ENCODE results near the gene COX7A1. TPM values are rescaled to one million over a fixed set of nuclear protein-coding genes. Genes with fewer than 3 reads are reported as not detected.
A peak's percentile ranks its signal among the peaks of the same experiment; 100 is the strongest.

COX7A1 gene
- total RNA-seq, 5 donors from 2014 or later (not counting 1 experiment from before 2014, with no cell fraction given), result not detected

GRCh38 chr19:36144624-36145023 is 7.6 kb downstream of the COX7A1 start:
- H3K36me3 Mint-ChIP-seq, result peaks cover 47% of the 10 kb centered on the region
- H3K9me3 ChIP-seq, result no peaks in the 10 kb centered on the region
- peaks cover 0 to 15% of the 10 kb centered on the region in 2 experiments for H3K4me1 ChIP-seq (ENCODE audit: control insufficient read depth in 1 of 2, extremely low read depth in 1 of 2, insufficient read depth in 2 of 2, low read length in 2 of 2)
- peaks cover 12 to 18% (median 13%) of the 10 kb centered on the region in 3 donors for H3K4me1 Mint-ChIP-seq
- POLR2A ChIA-PET, result interaction anchor here in 1 of 2 donors (0.6 kb wide), 1 partner anchor 16 kb away, joined by 3 read pairs; no protein-coding TSS in a partner anchor
- WGBS (ENCODE audit: insufficient coverage), result 100% methylated on average over 5 of the region's 6 CpGs
- H3K4me3 Mint-ChIP-seq, result no peak overlapping the region
- H3K36me3 ChIP-seq (ENCODE audit: control insufficient read depth in 2 of 2, extremely low read depth in 1 of 2, insufficient read depth in 1 of 2, low read length in 1 of 2), result peaks cover 15 to 66% of the 10 kb centered on the region in 2 donors
- H3K4me3 ChIP-seq (ENCODE audit: control insufficient read depth in 1 of 2, extremely low read depth in 1 of 2, low read length in 1 of 2), result no peak overlapping the region
- CTCF ChIA-PET, result interaction anchor here in 1 of 2 donors (0.7 kb wide), 1 partner anchor 16 kb away, joined by 4 read pairs; no protein-coding TSS in a partner anchor
- H3K27ac ChIP-seq (ENCODE audit: low read length), result no peak overlapping the region
- no peaks in the 10 kb centered on the region for H3K27me3 ChIP-seq (replicated peaks in 1 of 2; ENCODE audit: control insufficient read depth in 2 of 2, extremely low read depth in 1 of 2, insufficient read depth in 2 of 2, low read length in 1 of 2)
- no peak for DNase-seq
- no peaks in the 10 kb centered on the region for H3K9me3 Mint-ChIP-seq
- ATAC-seq (replicated peaks in 1 of 4), result no peak
- no peak overlapping the region for H3K27ac Mint-ChIP-seq
- no peaks in the 10 kb centered on the region for H3K27me3 Mint-ChIP-seq

GRCh38 chr19:36142496-36142895 is 9.8 kb downstream of the COX7A1 start:
- Mint-ChIP-seq H3K4me1 (peaks cover 13 to 18% (median 17%) of the 10 kb centered on the region in 3 donors), H3K36me3 (peaks cover 36% of the 10 kb centered on the region), H3K27me3 (no peaks in the 10 kb centered on the region), H3K27ac (peak overlapping the region; percentile 23 to 52), H3K9me3 (no peaks in the 10 kb centered on the region), H3K4me3 (peak overlapping the region in 1 of 3 donors; percentile 22)
- ChIA-PET CTCF (no interaction called here), POLR2A (no interaction called here)
- ATAC-seq (replicated peaks in 1 of 4) (no peak), DNase-seq (no peak)
- Histone ChIP-seq H3K4me1 (ENCODE audit: control insufficient read depth in 1 of 2, extremely low read depth in 1 of 2, insufficient read depth in 2 of 2, low read length in 2 of 2) (peaks cover 0 to 22% of the 10 kb centered on the region in 2 experiments), H3K27ac (ENCODE audit: low read length) (no peak overlapping the region), H3K36me3 (ENCODE audit: control insufficient read depth in 2 of 2, extremely low read depth in 1 of 2, insufficient read depth in 1 of 2, low read length in 1 of 2) (peaks cover 11 to 48% of the 10 kb centered on the region in 2 donors), H3K9me3 (no peaks in the 10 kb centered on the region), H3K4me3 (ENCODE audit: control insufficient read depth in 1 of 2, extremely low read depth in 1 of 2, low read length in 1 of 2) (no peak overlapping the region), H3K27me3 (replicated peaks in 1 of 2; ENCODE audit: control insufficient read depth in 2 of 2, extremely low read depth in 1 of 2, insufficient read depth in 2 of 2, low read length in 1 of 2) (no peaks in the 10 kb centered on the region)
- 94% methylated on average over 9 of the region's 9 CpGs for WGBS (ENCODE audit: insufficient coverage)

- H3K4me1 Mint-ChIP-seq, result peaks cover 13 to 19% (median 17%) of the 10 kb centered on the region in 3 donors
- no peaks in the 10 kb centered on the region for H3K9me3 Mint-ChIP-seq
- CTCF ChIA-PET, result no interaction called here
- H3K9me3 ChIP-seq, result no peaks in the 10 kb centered on the region
- H3K27me3 ChIP-seq (replicated peaks in 1 of 2; ENCODE audit: control insufficient read depth in 2 of 2, extremely low read depth in 1 of 2, insufficient read depth in 2 of 2, low read length in 1 of 2), result no peaks in the 10 kb centered on the region
- H3K27ac Mint-ChIP-seq, result peak overlapping the region in 1 of 2 donors; percentile 87
- H3K4me1 ChIP-seq (ENCODE audit: control insufficient read depth in 1 of 2, extremely low read depth in 1 of 2, insufficient read depth in 2 of 2, low read length in 2 of 2), result peaks cover 0 to 22% of the 10 kb centered on the region in 2 experiments
- H3K4me3 ChIP-seq (ENCODE audit: control insufficient read depth in 1 of 2, extremely low read depth in 1 of 2, low read length in 1 of 2), result no peak overlapping the region
- WGBS (ENCODE audit: insufficient coverage), result 98% methylated on average over 8 of the region's 14 CpGs
- H3K36me3 Mint-ChIP-seq, result peaks cover 34% of the 10 kb centered on the region
- ATAC-seq (replicated peaks in 1 of 4) (no peak), DNase-seq (no peak)
- H3K27ac ChIP-seq (ENCODE audit: low read length), result peak overlapping the region; percentile 49
- H3K4me3 Mint-ChIP-seq, result peak overlapping the region in 2 of 3 donors; percentile 95 to 96
- H3K36me3 ChIP-seq (ENCODE audit: control insufficient read depth in 2 of 2, extremely low read depth in 1 of 2, insufficient read depth in 1 of 2, low read length in 1 of 2), result peaks cover 10 to 44% of the 10 kb centered on the region in 2 donors
- no peaks in the 10 kb centered on the region for H3K27me3 Mint-ChIP-seq
- POLR2A ChIA-PET, result no interaction called here
Observed at GRCh38 chr19:36142046-36142445, 10.2 kb downstream of the COX7A1 start.

- H3K36me3 ChIP-seq (ENCODE audit: control insufficient read depth in 2 of 2, extremely low read depth in 1 of 2, insufficient read depth in 1 of 2, low read length in 1 of 2), result peaks cover 3 to 37% of the 10 kb centered on the region in 2 donors
- no peaks in the 10 kb centered on the region for H3K27me3 Mint-ChIP-seq
- peak overlapping the region; percentile 55 to 68 for H3K4me3 ChIP-seq (ENCODE audit: control insufficient read depth in 1 of 2, extremely low read depth in 1 of 2, low read length in 1 of 2)
- peak overlapping the region; percentile 87 to 93 for H3K27ac Mint-ChIP-seq
- peak; percentile 71 to 95 (median 85) for DNase-seq
- H3K27ac ChIP-seq (ENCODE audit: low read length), result peak overlapping the region; percentile 49
- peaks cover 28% of the 10 kb centered on the region for H3K36me3 Mint-ChIP-seq
- H3K9me3 Mint-ChIP-seq, result no peaks in the 10 kb centered on the region
- POLR2A ChIA-PET, result no interaction called here
- no peaks in the 10 kb centered on the region for H3K9me3 ChIP-seq
- ATAC-seq (replicated peaks in 1 of 4), result peak; percentile 78 to 84 (median 79)
- CTCF ChIA-PET, result interaction anchor here in 1 of 2 donors (0.6 kb wide), 1 partner anchor 238 kb away, joined by 3 read pairs; no protein-coding TSS in a partner anchor
- H3K4me1 ChIP-seq (ENCODE audit: control insufficient read depth in 1 of 2, extremely low read depth in 1 of 2, insufficient read depth in 2 of 2, low read length in 2 of 2), result peaks cover 0 to 22% of the 10 kb centered on the region in 2 experiments
- 25% methylated on average over 31 of the region's 42 CpGs for WGBS (ENCODE audit: insufficient coverage)
- peaks cover 13 to 24% (median 19%) of the 10 kb centered on the region in 3 donors for H3K4me1 Mint-ChIP-seq
- H3K4me3 Mint-ChIP-seq, result peak overlapping the region; percentile 94 to 96 (median 95)
- H3K27me3 ChIP-seq (replicated peaks in 1 of 2; ENCODE audit: control insufficient read depth in 2 of 2, extremely low read depth in 1 of 2, insufficient read depth in 2 of 2, low read length in 1 of 2), result no peaks in the 10 kb centered on the region
Observed at GRCh38 chr19:36141039-36141927, 11.0 kb downstream of the COX7A1 start.

- POLR2A ChIA-PET, result no interaction called here
- no peaks in the 10 kb centered on the region for H3K27me3 ChIP-seq (replicated peaks in 1 of 2; ENCODE audit: control insufficient read depth in 2 of 2, extremely low read depth in 1 of 2, insufficient read depth in 2 of 2, low read length in 1 of 2)
- no peaks in the 10 kb centered on the region for H3K9me3 ChIP-seq
- WGBS (ENCODE audit: insufficient coverage), result 0% methylated on average over 18 of the region's 31 CpGs
- ATAC-seq (replicated peaks in 1 of 4) (peak; percentile 20 to 35 (median 24)), DNase-seq (peak in 19 of 35 experiments; percentile 6 to 52 (median 27))
- Mint-ChIP-seq H3K4me3 (peak overlapping the region; percentile 94 to 96 (median 95)), H3K36me3 (peaks cover 21% of the 10 kb centered on the region), H3K27ac (peak overlapping the region; percentile 93 to 96), H3K4me1 (peaks cover 13 to 24% (median 19%) of the 10 kb centered on the region in 3 donors), H3K27me3 (no peaks in the 10 kb centered on the region), H3K9me3 (no peaks in the 10 kb centered on the region)
- peaks cover 0 to 22% of the 10 kb centered on the region in 2 experiments for H3K4me1 ChIP-seq (ENCODE audit: control insufficient read depth in 1 of 2, extremely low read depth in 1 of 2, insufficient read depth in 2 of 2, low read length in 2 of 2)
- H3K36me3 ChIP-seq (ENCODE audit: control insufficient read depth in 2 of 2, extremely low read depth in 1 of 2, insufficient read depth in 1 of 2, low read length in 1 of 2), result peaks cover 3 to 28% of the 10 kb centered on the region in 2 donors
- CTCF ChIA-PET, result interaction anchor here (0.6 to 1.5 kb wide), 2 partner anchors 12 to 239 kb away, joined by 3 to 10 read pairs; no protein-coding TSS in a partner anchor
- peak overlapping the region; percentile 55 to 68 for H3K4me3 ChIP-seq (ENCODE audit: control insufficient read depth in 1 of 2, extremely low read depth in 1 of 2, low read length in 1 of 2)
- peak overlapping the region; percentile 57 for H3K27ac ChIP-seq (ENCODE audit: low read length)
Observed at GRCh38 chr19:36140304-36141038, 11.8 kb downstream of the COX7A1 start.
